Suprapubic skin (tissue), 4 donors: ENCODE measurements around the gene MINDY3.

Source experiments
- CTCF ChIP-seq, 2 donors: fragments of 200-600 bp in 1 of 2; fragments of 450-650 bp in 1 of 2; sonication (generic) in 1 of 2; IDR thresholded peaks; one replicate each; pipeline ENCODE4 v1.5.1; 2016 to 2019; ENCODE audit warnings: antibody characterized with exemption in 2 of 2, mild to moderate bottlenecking in 1 of 2, moderate library complexity in 1 of 2
- POLR2A ChIP-seq, 2 donors: fragments of 450-650 bp; IDR thresholded peaks; one replicate each; pipeline ENCODE4 v1.6.1; 2017; ENCODE audit warnings: antibody characterized with exemption in 2 of 2, mild to moderate bottlenecking in 2 of 2, moderate library complexity in 2 of 2
- POLR2AphosphoS5 ChIP-seq, 3 donors: sonication (generic); formaldehyde crosslinking; IDR thresholded peaks; one replicate each; pipeline ENCODE4 v1.6.1; 2017; ENCODE audit warnings: antibody characterized with exemption in 3 of 3

DNA sequence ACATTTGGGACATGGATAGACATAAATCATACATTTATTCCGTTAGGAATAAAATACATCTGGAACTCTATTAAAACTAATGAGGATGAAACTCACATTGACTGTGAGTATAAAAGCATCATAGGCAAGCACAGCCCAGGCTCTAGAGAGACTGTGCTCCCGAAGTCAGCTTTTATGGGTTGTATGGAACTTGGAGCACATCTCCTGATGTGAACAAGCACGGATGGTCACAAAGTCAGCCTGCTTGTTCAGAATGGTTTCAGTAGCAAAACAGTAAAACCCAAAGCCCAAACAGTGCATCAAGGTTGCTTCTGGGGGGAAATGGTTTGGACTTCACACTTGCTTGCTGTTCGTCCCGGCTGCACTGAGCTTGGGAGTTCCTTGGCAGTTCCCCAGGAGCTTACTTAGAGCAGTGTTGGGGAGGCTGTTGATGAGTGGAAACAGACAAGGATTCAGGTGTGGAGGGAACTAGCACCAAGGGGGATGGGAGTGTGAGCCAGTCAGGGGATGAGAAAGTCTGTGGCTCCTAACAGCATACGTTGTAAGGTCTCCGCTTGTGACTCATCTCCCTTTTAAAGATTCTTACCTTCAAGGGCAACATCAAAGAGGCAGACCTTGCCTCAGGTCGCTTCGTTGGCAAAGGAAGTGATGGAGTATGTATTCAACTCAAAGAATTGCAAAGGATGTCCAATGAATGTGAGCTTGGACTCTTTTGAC is 120.9 kb downstream of the MINDY3 start:
- TF ChIP-seq POLR2A (IDR thresholded peaks at IDR 0.05) (no peak), CTCF (IDR thresholded peaks at IDR 0.05) (no peak), POLR2AphosphoS5 (IDR thresholded peaks at IDR 0.05) (no peak)
